CD4-positive, alpha-beta T cell treated with Interleukin-15 for 4 hours (primary cell): ENCODE data around the gene AGTRAP.
A peak's percentile ranks its signal among the peaks of the same experiment; 100 is the strongest.

Source experiments
- DNase-seq: peaks from one replicate; pipeline ENCODE4 v3.0.0-alpha.2; 2020; ENCODE audit warnings: low spot score

AGTRAP gene

GRCh38 chr1:11784993-11785769, 49.2 kb downstream of the AGTRAP start:
- peak; percentile 38 for DNase-seq

GRCh38 chr1:11786168-11786567, 50.2 kb downstream of the AGTRAP start:
- DNase-seq: no peak

- DNase-seq: no peak
These were observed 51.4 kb downstream of the AGTRAP start for GRCh38 chr1:11787251-11787803.

- DNase-seq: no peak
These were observed 52.0 kb downstream of the AGTRAP start for GRCh38 chr1:11787804-11788436.

GRCh38 chr1:11788549-11789053, 52.7 kb downstream of the AGTRAP start:
- no peak for DNase-seq

- DNase-seq: no peak
These were observed 53.5 kb downstream of the AGTRAP start for GRCh38 chr1:11789126-11790067.

- no peak for DNase-seq
These were observed 54.4 kb downstream of the AGTRAP start for GRCh38 chr1:11790101-11790879.

- no peak for DNase-seq
These were observed 55.2 kb downstream of the AGTRAP start for GRCh38 chr1:11790880-11791715.

- no peak for DNase-seq
These were observed 56.2 kb downstream of the AGTRAP start for GRCh38 chr1:11792106-11792505.

- DNase-seq: no peak
These were observed 57.9 kb downstream of the AGTRAP start for GRCh38 chr1:11793819-11794218.

- DNase-seq: no peak
These were observed 58.7 kb downstream of the AGTRAP start for GRCh38 chr1:11794446-11795237.

- DNase-seq: no peak
These were observed 59.4 kb downstream of the AGTRAP start for GRCh38 chr1:11795238-11795890.

GRCh38 chr1:11796036-11796828, 60.3 kb downstream of the AGTRAP start:
- DNase-seq: no peak

- no peak for DNase-seq
These were observed 61.7 kb downstream of the AGTRAP start for GRCh38 chr1:11797525-11798216.

GRCh38 chr1:11799099-11799498, 63.2 kb downstream of the AGTRAP start:
- no peak for DNase-seq

GRCh38 chr1:11799896-11800295, 64.0 kb downstream of the AGTRAP start:
- no peak for DNase-seq

- no peak for DNase-seq
These were observed 64.4 kb downstream of the AGTRAP start for GRCh38 chr1:11800391-11800755.
